HG03045 (cell line): ENCODE measurements around the gene UMPS.

Experiments
- ATAC-seq: cut with Tn5 transposase; IDR thresholded peaks from one replicate; pipeline ENCODE4 v1.9.1; 2021; ENCODE audit warnings: mild to moderate bottlenecking, moderate library complexity; ENCODE audit not compliant: unreplicated experiment

Gene UMPS

DNA sequence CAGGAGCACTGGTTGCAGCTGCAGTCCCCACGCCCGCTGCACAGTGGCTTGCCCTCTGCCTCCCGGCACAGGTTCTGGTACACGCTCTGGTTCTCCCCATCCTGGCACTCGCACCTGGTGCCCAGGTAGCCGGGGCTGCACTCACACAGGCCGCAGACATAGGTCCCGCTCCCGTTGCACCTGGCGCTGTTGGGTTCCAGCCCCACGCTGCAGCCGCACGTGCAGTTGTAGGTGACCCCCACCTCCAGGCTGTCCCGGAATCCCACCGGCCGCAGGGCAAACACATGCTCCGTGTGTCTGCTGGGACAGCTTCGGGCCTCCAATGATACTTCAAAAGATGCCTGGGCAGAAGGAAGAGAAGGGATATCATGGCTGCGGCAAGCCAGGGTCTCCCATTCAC is 66.2 kb downstream of the UMPS start:
- ATAC-seq = no peak

GRCh38 chr3:124797426-124797945 is 67.2 kb downstream of the UMPS start:
- ATAC-seq = no peak
